Testis (tissue), 2 donors: ENCODE measurements around the gene PXDN.

Experiments used
- POLR2A ChIP-seq: fragments of 450-650 bp; IDR thresholded peaks from one replicate; pipeline ENCODE4 v1.6.1; 2017; ENCODE audit warnings: antibody characterized with exemption, mild to moderate bottlenecking, moderate library complexity
- TF ChIP-seq, protein P1 (sequence below), 3 experiments: fragments of 450-650 bp in 2 of 3; fragments of 200-600 bp in 1 of 3; sonication (generic) in 1 of 3; IDR thresholded peaks; one replicate each; pipeline ENCODE4 v1.5.1; 2016 to 2019; ENCODE audit warnings: antibody characterized with exemption in 3 of 3, mild to moderate bottlenecking in 2 of 3, moderate library complexity in 1 of 3

GRCh38 chr2:1641523-1641922 is 102.8 kb downstream of the PXDN start:
- TF ChIP-seq, protein P1, sequence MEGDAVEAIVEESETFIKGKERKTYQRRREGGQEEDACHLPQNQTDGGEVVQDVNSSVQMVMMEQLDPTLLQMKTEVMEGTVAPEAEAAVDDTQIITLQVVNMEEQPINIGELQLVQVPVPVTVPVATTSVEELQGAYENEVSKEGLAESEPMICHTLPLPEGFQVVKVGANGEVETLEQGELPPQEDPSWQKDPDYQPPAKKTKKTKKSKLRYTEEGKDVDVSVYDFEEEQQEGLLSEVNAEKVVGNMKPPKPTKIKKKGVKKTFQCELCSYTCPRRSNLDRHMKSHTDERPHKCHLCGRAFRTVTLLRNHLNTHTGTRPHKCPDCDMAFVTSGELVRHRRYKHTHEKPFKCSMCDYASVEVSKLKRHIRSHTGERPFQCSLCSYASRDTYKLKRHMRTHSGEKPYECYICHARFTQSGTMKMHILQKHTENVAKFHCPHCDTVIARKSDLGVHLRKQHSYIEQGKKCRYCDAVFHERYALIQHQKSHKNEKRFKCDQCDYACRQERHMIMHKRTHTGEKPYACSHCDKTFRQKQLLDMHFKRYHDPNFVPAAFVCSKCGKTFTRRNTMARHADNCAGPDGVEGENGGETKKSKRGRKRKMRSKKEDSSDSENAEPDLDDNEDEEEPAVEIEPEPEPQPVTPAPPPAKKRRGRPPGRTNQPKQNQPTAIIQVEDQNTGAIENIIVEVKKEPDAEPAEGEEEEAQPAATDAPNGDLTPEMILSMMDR (IDR thresholded peaks at IDR 0.05), result no peak
- TF ChIP-seq POLR2A, result no peak
